ENCODE measurements around the gene ZNF334.

- TF ChIP-seq CTCF (IDR thresholded peaks at IDR 0.05) (no peak), POLR2A (IDR thresholded peaks at IDR 0.05) (no peak)
Measured at GRCh38 chr20:46455729-46456128, 57.6 kb downstream of the ZNF334 start.

Measured in breast epithelium (tissue), 3 donors.